A549 treated with Hydrocortisone at 1 μM for 4 hours (cell line): ENCODE data around the gene SLC15A2. TPM values are rescaled to one million over a fixed set of nuclear protein-coding genes. Genes with fewer than 3 reads are reported as not detected.

ENCODE experiments used
- total RNA-seq: library from RNA; stranded (reverse); fragments of 200-300 nt; extraction: Qiagen RNA extraction; gene quantifications from 5 replicates; pipeline ENCODE4 v1.2.3, GENCODE V29; 2022

SLC15A2 gene, protein sequence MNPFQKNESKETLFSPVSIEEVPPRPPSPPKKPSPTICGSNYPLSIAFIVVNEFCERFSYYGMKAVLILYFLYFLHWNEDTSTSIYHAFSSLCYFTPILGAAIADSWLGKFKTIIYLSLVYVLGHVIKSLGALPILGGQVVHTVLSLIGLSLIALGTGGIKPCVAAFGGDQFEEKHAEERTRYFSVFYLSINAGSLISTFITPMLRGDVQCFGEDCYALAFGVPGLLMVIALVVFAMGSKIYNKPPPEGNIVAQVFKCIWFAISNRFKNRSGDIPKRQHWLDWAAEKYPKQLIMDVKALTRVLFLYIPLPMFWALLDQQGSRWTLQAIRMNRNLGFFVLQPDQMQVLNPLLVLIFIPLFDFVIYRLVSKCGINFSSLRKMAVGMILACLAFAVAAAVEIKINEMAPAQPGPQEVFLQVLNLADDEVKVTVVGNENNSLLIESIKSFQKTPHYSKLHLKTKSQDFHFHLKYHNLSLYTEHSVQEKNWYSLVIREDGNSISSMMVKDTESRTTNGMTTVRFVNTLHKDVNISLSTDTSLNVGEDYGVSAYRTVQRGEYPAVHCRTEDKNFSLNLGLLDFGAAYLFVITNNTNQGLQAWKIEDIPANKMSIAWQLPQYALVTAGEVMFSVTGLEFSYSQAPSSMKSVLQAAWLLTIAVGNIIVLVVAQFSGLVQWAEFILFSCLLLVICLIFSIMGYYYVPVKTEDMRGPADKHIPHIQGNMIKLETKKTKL
- total RNA-seq: 0.12 to 0.33 TPM (median 0.16 TPM) in 5 replicates

GRCh38 chr3:121894301-121894990 lies at the start of gene SLC15A2:
Gene SLC15A2 (plus strand): TSS chr3:121894401. CDS start chr3:121894477, 76 bp downstream.

Other genes starting within 250 kb of the SLC15A2 start
- 0.07 to 0.16 TPM (median 0.11 TPM) in 4 of 5 replicates, not detected in the other for gene HCLS1, start 233.5 kb upstream of the SLC15A2 start, total RNA-seq
- gene GOLGB1, start 144.7 kb upstream of the SLC15A2 start, total RNA-seq: 13.6 to 19.9 TPM (median 15.5 TPM) in 5 replicates
- 9.9 to 11.8 TPM (median 10.2 TPM) in 5 replicates for gene IQCB1, start 59.3 kb upstream of the SLC15A2 start, total RNA-seq
- 1.6 to 2.4 TPM (median 2.1 TPM) in 5 replicates for gene EAF2, start 59.2 kb upstream of the SLC15A2 start, total RNA-seq
- gene ILDR1, start 127.8 kb downstream of the SLC15A2 start, total RNA-seq: not detected in 5 replicates
- gene CD86, start 161.0 kb downstream of the SLC15A2 start, total RNA-seq: 0.05 TPM in 1 of 5 replicates, not detected in the others